LNCaP clone FGC (cell line): Measurements from ENCODE around the gene SDK2.

ENCODE experiments used
- DNase-seq: peaks from one replicate; pipeline ENCODE4 v3.0.0-alpha.2; 2011; ENCODE audit warnings: low read depth
- H3K4me3 ChIP-seq: 2 replicates; pipeline ENCODE4 v1.5.1; 2011; ENCODE audit warnings: mild to moderate bottlenecking, low read depth, low read length, control low read depth
- TF ChIP-seq, protein P1 (sequence below): IDR thresholded peaks from 2 replicates; pipeline ENCODE4 v1.5.1; 2012; ENCODE audit warnings: mild to moderate bottlenecking; ENCODE audit not compliant: control insufficient read depth, insufficient read depth; ENCODE audit errors: extremely low read depth

The SDK2 gene

GRCh38 chr17:73622381-73622780, 21.9 kb downstream of the SDK2 start:
- DNase-seq, result no peak
- TF ChIP-seq, protein P1, sequence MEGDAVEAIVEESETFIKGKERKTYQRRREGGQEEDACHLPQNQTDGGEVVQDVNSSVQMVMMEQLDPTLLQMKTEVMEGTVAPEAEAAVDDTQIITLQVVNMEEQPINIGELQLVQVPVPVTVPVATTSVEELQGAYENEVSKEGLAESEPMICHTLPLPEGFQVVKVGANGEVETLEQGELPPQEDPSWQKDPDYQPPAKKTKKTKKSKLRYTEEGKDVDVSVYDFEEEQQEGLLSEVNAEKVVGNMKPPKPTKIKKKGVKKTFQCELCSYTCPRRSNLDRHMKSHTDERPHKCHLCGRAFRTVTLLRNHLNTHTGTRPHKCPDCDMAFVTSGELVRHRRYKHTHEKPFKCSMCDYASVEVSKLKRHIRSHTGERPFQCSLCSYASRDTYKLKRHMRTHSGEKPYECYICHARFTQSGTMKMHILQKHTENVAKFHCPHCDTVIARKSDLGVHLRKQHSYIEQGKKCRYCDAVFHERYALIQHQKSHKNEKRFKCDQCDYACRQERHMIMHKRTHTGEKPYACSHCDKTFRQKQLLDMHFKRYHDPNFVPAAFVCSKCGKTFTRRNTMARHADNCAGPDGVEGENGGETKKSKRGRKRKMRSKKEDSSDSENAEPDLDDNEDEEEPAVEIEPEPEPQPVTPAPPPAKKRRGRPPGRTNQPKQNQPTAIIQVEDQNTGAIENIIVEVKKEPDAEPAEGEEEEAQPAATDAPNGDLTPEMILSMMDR, result no peak
- H3K4me3 ChIP-seq, result no peak overlapping the region

GRCh38 chr17:73621685-73622084, 22.6 kb downstream of the SDK2 start:
- H3K4me3 ChIP-seq, result no peak overlapping the region
- TF ChIP-seq, protein P1, result no peak
- no peak for DNase-seq

DNA sequence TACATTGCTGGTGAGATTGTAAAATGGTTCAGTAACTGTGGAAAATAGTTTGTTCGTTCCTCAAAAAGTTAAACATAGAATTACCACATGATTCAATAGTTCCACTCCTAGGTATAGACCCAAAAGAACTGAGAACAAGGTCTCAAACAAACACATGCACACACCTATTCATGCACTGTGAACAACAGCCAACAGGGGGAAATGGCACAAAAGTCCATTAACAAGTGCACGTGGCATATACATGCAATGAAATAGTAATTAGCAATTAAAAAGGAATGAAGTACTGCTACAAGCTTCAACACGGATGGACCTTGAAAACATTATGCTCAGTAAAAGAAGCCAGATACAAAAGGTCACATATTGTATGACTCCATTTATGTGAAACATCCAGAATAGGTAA, 23.8 kb downstream of the SDK2 start:
- no peak overlapping the region for H3K4me3 ChIP-seq
- TF ChIP-seq, protein P1, result no peak
- no peak for DNase-seq

DNA sequence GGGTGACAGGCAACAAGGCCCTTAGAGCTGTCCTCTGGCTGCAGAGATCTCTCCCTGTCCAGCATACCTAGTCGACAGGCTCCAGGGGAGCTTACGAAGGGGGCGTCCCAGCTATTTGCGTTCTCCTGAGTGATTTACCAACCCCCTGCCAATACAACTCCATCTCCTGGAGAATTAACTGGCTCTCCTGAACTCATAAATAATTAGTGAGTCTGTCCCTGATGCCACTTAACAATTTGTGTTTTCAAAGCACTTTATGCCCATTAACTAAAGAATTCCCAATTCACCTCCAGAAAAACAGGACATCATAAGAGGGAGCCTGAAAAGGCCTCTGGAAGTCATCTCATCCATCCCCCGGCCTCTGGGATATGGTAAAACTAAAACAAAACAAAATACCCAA, 26.7 kb downstream of the SDK2 start:
- H3K4me3 ChIP-seq, result no peak overlapping the region
- no peak for DNase-seq
- TF ChIP-seq, protein P1, result no peak

- no peak overlapping the region for H3K4me3 ChIP-seq
- no peak for DNase-seq
- TF ChIP-seq, protein P1, result no peak
Observed at GRCh38 chr17:73616873-73617404, 27.3 kb downstream of the SDK2 start.

- no peak overlapping the region for H3K4me3 ChIP-seq
- DNase-seq, result no peak
- TF ChIP-seq, protein P1, result no peak
Observed at GRCh38 chr17:73616120-73616872, 27.9 kb downstream of the SDK2 start.

DNA sequence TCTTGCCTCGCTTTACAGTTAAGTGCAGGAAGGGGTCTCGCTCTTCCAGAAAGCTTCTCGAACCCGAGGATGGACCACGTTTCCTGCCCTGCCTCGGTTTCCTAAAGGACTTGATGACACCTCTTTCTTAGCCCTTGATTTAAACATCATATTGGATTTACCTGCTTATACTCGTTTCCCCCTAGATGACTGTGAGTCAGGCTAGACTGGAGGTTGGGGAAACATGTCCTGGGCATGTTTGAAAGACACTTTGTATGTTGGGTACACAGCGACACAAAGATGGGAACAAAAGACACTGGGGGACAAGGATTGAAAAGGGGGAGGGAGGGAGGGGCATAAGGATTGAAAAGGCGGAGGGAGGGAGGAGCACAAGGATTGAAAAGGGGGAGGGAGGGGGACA, 30.0 kb downstream of the SDK2 start:
- H3K4me3 ChIP-seq, result no peak overlapping the region
- DNase-seq, result no peak
- TF ChIP-seq, protein P1, result no peak
